Measurements from ENCODE around the gene SEMA4A. TPM values are rescaled to one million over a fixed set of nuclear protein-coding genes. Genes with fewer than 3 reads are reported as not detected.
"Not testable (repeated sequence)": the region's sequence is repeated elsewhere in the genome, so short reads cannot be mapped to it uniquely, and the experiment has no call there.

Gene SEMA4A
- total and polyA plus RNA-seq, 9 donors: 2.1 to 9.0 (median 3.7) TPM

GRCh38 chr1:156119503-156120209 lies 33.7 kb upstream of the SEMA4A start:
- Histone ChIP-seq H3K27ac (peak overlapping the region in 1 of 2 donors; percentile 45), H3K4me3 (peak overlapping the region; percentile 86), H3K36me3 (no peaks in the 10 kb centered on the region), H3K9me3 (no peaks in the 10 kb centered on the region), H3K4me1 (ENCODE audit: insufficient read depth) (peaks cover 42% of the 10 kb centered on the region), H3K27me3 (no peaks in the 10 kb centered on the region)
- intact Hi-C loops (cut with DNase I): no loop called here
- DNase-seq: peak in 2 of 5 donors; percentile 40 to 48
- no peak for TF ChIP-seq CTCF (IDR thresholded peaks at IDR 0.05)
- TF ChIP-seq EP300 (IDR thresholded peaks at IDR 0.05): no peak
- TF ChIP-seq POLR2A (IDR thresholded peaks at IDR 0.05): no peak
- 42 to 48% (median 44%) methylated on average over 3 of the region's 3 CpGs for WGBS, 3 donors

- TF ChIP-seq EP300 (IDR thresholded peaks at IDR 0.05) (no peak), POLR2A (IDR thresholded peaks at IDR 0.05) (no peak), CTCF (IDR thresholded peaks at IDR 0.05) (no peak)
- no peaks in the 10 kb centered on the region for H3K36me3 ChIP-seq
- DNase-seq: no peak
- intact Hi-C loops (cut with DNase I): no loop called here
- WGBS, 3 donors: 62 to 87% (median 74%) methylated on average over 3 of the region's 3 CpGs
- H3K4me3 ChIP-seq: peak overlapping the region; percentile 6
- no peaks in the 10 kb centered on the region for H3K27me3 ChIP-seq
- peak overlapping the region; percentile 45 to 95 for H3K27ac ChIP-seq
- H3K9me3 ChIP-seq: no peaks in the 10 kb centered on the region
- peaks cover 49% of the 10 kb centered on the region for H3K4me1 ChIP-seq (ENCODE audit: insufficient read depth)
Observed at GRCh38 chr1:156120318-156120717, 33.1 kb upstream of the SEMA4A start.

GRCh38 chr1:156121005-156121404 lies 32.4 kb upstream of the SEMA4A start:
- H3K27me3 ChIP-seq; DNase-seq; H3K36me3 ChIP-seq; intact Hi-C loops (cut with DNase I); H3K9me3 ChIP-seq: not testable (repeated sequence)
- Histone ChIP-seq H3K27ac (peak overlapping the region; percentile 95 to 99), H3K4me1 (ENCODE audit: insufficient read depth) (peaks cover 55% of the 10 kb centered on the region), H3K4me3 (peak overlapping the region; percentile 6)
- 9 to 18% (median 10%) methylated on average over 4 of the region's 4 CpGs for WGBS, 3 donors

GRCh38 chr1:156121457-156121856 lies 31.9 kb upstream of the SEMA4A start:
- TF ChIP-seq EP300 (IDR thresholded peaks at IDR 0.05) (no peak), POLR2A (IDR thresholded peaks at IDR 0.05) (no peak), CTCF (IDR thresholded peaks at IDR 0.05) (no peak)
- 41 to 51% (median 49%) methylated on average over 4 of the region's 4 CpGs for WGBS, 3 donors
- no peaks in the 10 kb centered on the region for H3K36me3 ChIP-seq
- no peak for DNase-seq
- H3K4me1 ChIP-seq (ENCODE audit: insufficient read depth): peaks cover 59% of the 10 kb centered on the region
- no peaks in the 10 kb centered on the region for H3K9me3 ChIP-seq
- intact Hi-C loops (cut with DNase I): no loop called here
- H3K4me3 ChIP-seq: peak overlapping the region; percentile 38
- no peaks in the 10 kb centered on the region for H3K27me3 ChIP-seq
- peak overlapping the region; percentile 95 to 99 for H3K27ac ChIP-seq

- intact Hi-C loops (cut with DNase I): no loop called here
- Histone ChIP-seq H3K4me1 (ENCODE audit: insufficient read depth) (peaks cover 64% of the 10 kb centered on the region), H3K9me3 (no peaks in the 10 kb centered on the region), H3K4me3 (peak overlapping the region; percentile 38), H3K27me3 (no peaks in the 10 kb centered on the region), H3K27ac (peak overlapping the region; percentile 95 to 99), H3K36me3 (no peaks in the 10 kb centered on the region)
- 2 to 4% (median 4%) methylated on average over 4 of the region's 4 CpGs for WGBS, 3 donors
- no peak for DNase-seq
- TF ChIP-seq EP300 (IDR thresholded peaks at IDR 0.05) (no peak), CTCF (IDR thresholded peaks at IDR 0.05) (no peak), POLR2A (IDR thresholded peaks at IDR 0.05) (no peak)
Observed at GRCh38 chr1:156122086-156122485, 31.3 kb upstream of the SEMA4A start.
